Astrocyte of the spinal cord (primary cell): ENCODE measurements around the gene FLVCR2.
A peak's percentile ranks its signal among the peaks of the same experiment; 100 is the strongest.

ENCODE experiments used
- DNase-seq: peaks from one replicate; pipeline ENCODE4 v3.0.0; 2011; ENCODE audit warnings: low read depth, low spot score
- H3K4me3 ChIP-seq: 2 replicates; pipeline ENCODE4 v1.5.1; 2011; ENCODE audit warnings: low read depth, mild to moderate bottlenecking, low read length, moderate library complexity
- CTCF ChIP-seq: IDR thresholded peaks from 2 replicates; pipeline ENCODE4 v1.5.1; 2012; ENCODE audit warnings: low read depth, mild to moderate bottlenecking, low read length, inconsistent platforms
- in situ Hi-C: cut with HindIII; loops from 2 replicates; pipeline ENCODE4 v1.10.0; 2017; ENCODE audit warnings: low sequenced_read_pairs

Gene FLVCR2

GRCh38 chr14:75607044-75607443, 28.6 kb downstream of the FLVCR2 start:
- in situ Hi-C loops: no loop called here
- no peak for TF ChIP-seq CTCF
- H3K4me3 ChIP-seq: no peak overlapping the region

GRCh38 chr14:75607842-75608640, 29.6 kb downstream of the FLVCR2 start:
- DNase-seq: no peak
- no peak overlapping the region for H3K4me3 ChIP-seq
- in situ Hi-C loops: no loop called here
- TF ChIP-seq CTCF: no peak

More at GRCh38 chr14:75607044-75607443, 28.6 kb downstream of the FLVCR2 start:
- no peak for DNase-seq

GRCh38 chr14:75609116-75609515, 30.7 kb downstream of the FLVCR2 start:
- TF ChIP-seq CTCF: no peak
- in situ Hi-C loops: no loop called here
- no peak for DNase-seq
- H3K4me3 ChIP-seq: no peak overlapping the region

- no peak for TF ChIP-seq CTCF
- in situ Hi-C loops: no loop called here
- H3K4me3 ChIP-seq: no peak overlapping the region
- DNase-seq: peak; percentile 67
Measured at GRCh38 chr14:75609606-75610475, 31.4 kb downstream of the FLVCR2 start.

- TF ChIP-seq CTCF: no peak
- no peak for DNase-seq
- in situ Hi-C loops: no loop called here
- H3K4me3 ChIP-seq: no peak overlapping the region
Measured at GRCh38 chr14:75610834-75611233, 32.4 kb downstream of the FLVCR2 start.

GRCh38 chr14:75612157-75612556, 33.7 kb downstream of the FLVCR2 start:
- in situ Hi-C loops: no loop called here
- H3K4me3 ChIP-seq: no peak overlapping the region
- no peak for TF ChIP-seq CTCF
- DNase-seq: no peak
